GM23338 (cell line): ENCODE results near the gene PRSS36. TPM values are rescaled to one million over a fixed set of nuclear protein-coding genes. Genes with fewer than 3 reads are reported as not detected.

Experiments
- ATAC-seq: fragments of 200-7000 bp; cut with Tn5 transposase; 3 replicates; pipeline ENCODE4 v1.9.1; 2020
- DNase-seq: peaks from one replicate; pipeline ENCODE4 v3.0.0-alpha.2; 2015; ENCODE audit warnings: low spot score
- H2AFZ ChIP-seq: fragments of 200-600 bp; sonication (generic); 2 replicates; pipeline ENCODE4 v1.8.0; 2016; ENCODE audit warnings: antibody characterized with exemption, mild to moderate bottlenecking, moderate library complexity
- H3F3A ChIP-seq: fragments of 200-600 bp; sonication (generic); replicated peaks from 2 replicates; pipeline ENCODE4 v1.8.0; 2017; ENCODE audit warnings: antibody characterized with exemption, mixed run types, low read depth
- H3K27ac ChIP-seq: fragments of 200-600 bp; sonication (generic); 2 replicates; pipeline ENCODE4 v1.6.1; 2016; ENCODE audit warnings: low read depth
- H3K27me3 ChIP-seq: fragments of 200-600 bp; sonication (generic); 2 replicates; pipeline ENCODE4 v1.8.0; 2016; ENCODE audit warnings: mild to moderate bottlenecking, mixed run types, moderate library complexity; ENCODE audit not compliant: insufficient read depth
- H3K36me3 ChIP-seq: fragments of 200-600 bp; sonication (generic); 2 replicates; pipeline ENCODE4 v1.8.0; 2016; ENCODE audit warnings: mild to moderate bottlenecking; ENCODE audit not compliant: insufficient read depth
- H3K4me1 ChIP-seq: fragments of 200-600 bp; sonication (generic); 2 replicates; pipeline ENCODE4 v1.8.0; 2016; ENCODE audit warnings: mild to moderate bottlenecking, moderate library complexity; ENCODE audit not compliant: insufficient read depth
- H3K4me2 ChIP-seq: fragments of 200-600 bp; sonication (generic); 2 replicates; pipeline ENCODE4 v1.7.1; 2017; ENCODE audit warnings: mixed run types
- H3K4me3 ChIP-seq: fragments of 200-600 bp; sonication (generic); 2 replicates; pipeline ENCODE4 v1.6.1; 2016; ENCODE audit warnings: mixed run types
- H3K79me2 ChIP-seq: fragments of 200-600 bp; sonication (generic); replicated peaks from 2 replicates; pipeline ENCODE4 v1.8.0; 2017; ENCODE audit warnings: mild to moderate bottlenecking; ENCODE audit not compliant: insufficient read depth
- H3K9me2 ChIP-seq: fragments of 200-600 bp; sonication (generic); 2 replicates; pipeline ENCODE4 v1.8.0; 2017; ENCODE audit not compliant: insufficient read depth
- H4K20me1 ChIP-seq: fragments of 200-600 bp; sonication (generic); replicated peaks from 2 replicates; pipeline ENCODE4 v1.8.0; 2017; ENCODE audit warnings: mild to moderate bottlenecking; ENCODE audit not compliant: insufficient read depth
- H3K27ac Mint-ChIP-seq: 2 replicates; pipeline ENCODE4 v1.8.0; 2020; ENCODE audit warnings: inconsistent platforms, mild to moderate bottlenecking, moderate library complexity, mixed read lengths
- H3K27me3 Mint-ChIP-seq: 3 replicates; pipeline ENCODE4 v1.8.0; 2022; ENCODE audit warnings: low read depth, mild to moderate bottlenecking, moderate library complexity, mixed read lengths, inconsistent platforms; ENCODE audit not compliant: insufficient read depth, poor library complexity
- H3K36me3 Mint-ChIP-seq: 3 replicates; pipeline ENCODE4 v1.8.0; 2021; ENCODE audit warnings: low read depth, mild to moderate bottlenecking, inconsistent platforms, moderate library complexity, mixed read lengths
- H3K4me1 Mint-ChIP-seq: 3 replicates; pipeline ENCODE4 v1.8.0; 2020; ENCODE audit warnings: mild to moderate bottlenecking, inconsistent platforms, mixed read lengths
- H3K4me3 Mint-ChIP-seq: 3 replicates; pipeline ENCODE4 v1.8.0; 2021; ENCODE audit warnings: moderate library complexity, mild to moderate bottlenecking, inconsistent platforms, mixed read lengths
- H3K9me3 Mint-ChIP-seq: 3 replicates; pipeline ENCODE4 v1.8.0; 2020; ENCODE audit warnings: moderate library complexity, mild to moderate bottlenecking, inconsistent platforms, mixed read lengths
- EZH2 ChIP-seq: fragments of 200-600 bp; sonication (generic); IDR thresholded peaks from one replicate; pipeline ENCODE4 v1.8.0; 2017; ENCODE audit warnings: antibody characterized with exemption, mild to moderate bottlenecking, low read depth; ENCODE audit not compliant: unreplicated experiment
- EZH2phosphoT487 ChIP-seq: fragments of 200-600 bp; sonication (generic); IDR thresholded peaks from one replicate; pipeline ENCODE4 v1.8.1; 2018; ENCODE audit warnings: antibody characterized with exemption; ENCODE audit not compliant: unreplicated experiment
- NANOG ChIP-seq: IDR thresholded peaks from 2 replicates; pipeline ENCODE4 v1.6.1; 2016; ENCODE audit warnings: antibody characterized with exemption, borderline replicate concordance
- POLR2AphosphoS5 ChIP-seq: IDR thresholded peaks from 2 replicates; pipeline ENCODE4 v1.6.1; 2016; ENCODE audit warnings: antibody characterized with exemption, low read depth
- polyA plus RNA-seq: library from polyadenylated mRNA; unstranded; fragments of >200 nt; fragmentation: Nextera tagmentation; extraction: Ambion mirVana; gene quantifications from 2 replicates; pipeline ENCODE4 v1.2.1, GENCODE V29; 2016
- total RNA-seq: library from RNA; depleted of rRNA; stranded (reverse); fragments of >200 nt; shearing (Covaris generic); gene quantifications from 2 replicates; pipeline ENCODE4 v1.2.3, GENCODE V29; 2014
- TF ChIP-seq, protein P1 (sequence below), 2 experiments: fragments of 200-600 bp in 1 of 2; sonication (generic) in 1 of 2; conservative IDR thresholded peaks; 2 replicates each; pipeline versions ENCODE4 v1.5.1 to v1.6.1; 2016 to 2017; ENCODE audit warnings: antibody characterized with exemption in 2 of 2, low read depth in 2 of 2, mild to moderate bottlenecking in 2 of 2, moderate library complexity in 1 of 2
- TF ChIP-seq, protein P2 (sequence below): fragments of 250-450 bp; sonication (Bioruptor Pico); IDR thresholded peaks from 2 replicates; pipeline ENCODE4 v1.5.0; 2020; ENCODE audit warnings: mild to moderate bottlenecking, moderate library complexity
- TF ChIP-seq, protein P3 (sequence below): IDR thresholded peaks from one replicate; pipeline ENCODE4 v1.6.1; 2018; ENCODE audit warnings: antibody characterized with exemption; ENCODE audit not compliant: unreplicated experiment
- TF ChIP-seq, protein P4 (sequence below): IDR thresholded peaks from 2 replicates; pipeline ENCODE4 v1.6.1; 2016; ENCODE audit warnings: antibody characterized with exemption

The PRSS36 gene
- total and polyA plus RNA-seq, 2 experiments from 2014 or later: 0.91 to 1.4 TPM

DNA sequence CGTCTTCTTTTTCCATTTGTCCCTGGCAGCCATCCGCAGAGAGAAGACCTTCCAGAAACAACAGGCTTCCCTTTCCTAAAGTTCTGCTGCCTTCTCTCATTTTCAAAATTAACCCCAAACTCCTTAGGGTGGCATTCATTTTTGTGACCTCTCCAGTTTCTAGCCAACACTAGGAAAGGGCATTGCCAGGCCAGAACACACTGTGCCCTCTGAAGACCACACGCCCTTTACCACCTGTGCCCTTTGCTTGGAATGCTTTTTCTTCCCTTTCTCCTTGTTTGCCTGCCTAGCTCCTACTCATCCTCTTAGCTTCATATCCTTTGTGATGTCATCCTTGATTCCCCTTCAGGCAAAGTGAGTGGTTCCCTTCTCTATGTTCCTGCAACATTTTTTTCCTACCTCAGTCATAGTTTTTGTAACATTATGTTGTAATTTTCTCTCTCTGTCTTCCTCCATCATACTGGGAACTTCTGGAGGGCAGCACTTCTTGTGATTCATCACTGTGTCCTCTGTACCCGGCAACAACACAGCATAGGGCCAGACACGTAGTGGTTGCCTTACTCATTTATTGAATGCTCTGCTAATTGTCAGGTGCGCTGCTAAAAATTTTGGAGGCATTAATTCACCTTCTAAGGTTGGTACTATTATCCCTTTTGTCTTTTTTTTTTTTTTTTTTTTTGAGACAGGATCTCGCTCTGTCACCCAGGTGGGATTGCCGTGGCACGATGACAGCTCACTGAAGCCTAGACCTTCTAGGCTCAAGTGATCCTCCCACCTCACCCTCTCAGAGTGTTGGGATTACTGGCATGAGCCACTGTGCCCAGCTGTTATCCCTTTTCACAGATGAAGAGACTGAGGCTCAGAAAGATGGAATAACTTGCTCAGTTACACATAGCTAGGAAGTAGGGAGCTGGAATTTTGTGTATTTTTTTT lies 31.4 kb downstream of the PRSS36 start (continued):
- TF ChIP-seq, protein P1, sequence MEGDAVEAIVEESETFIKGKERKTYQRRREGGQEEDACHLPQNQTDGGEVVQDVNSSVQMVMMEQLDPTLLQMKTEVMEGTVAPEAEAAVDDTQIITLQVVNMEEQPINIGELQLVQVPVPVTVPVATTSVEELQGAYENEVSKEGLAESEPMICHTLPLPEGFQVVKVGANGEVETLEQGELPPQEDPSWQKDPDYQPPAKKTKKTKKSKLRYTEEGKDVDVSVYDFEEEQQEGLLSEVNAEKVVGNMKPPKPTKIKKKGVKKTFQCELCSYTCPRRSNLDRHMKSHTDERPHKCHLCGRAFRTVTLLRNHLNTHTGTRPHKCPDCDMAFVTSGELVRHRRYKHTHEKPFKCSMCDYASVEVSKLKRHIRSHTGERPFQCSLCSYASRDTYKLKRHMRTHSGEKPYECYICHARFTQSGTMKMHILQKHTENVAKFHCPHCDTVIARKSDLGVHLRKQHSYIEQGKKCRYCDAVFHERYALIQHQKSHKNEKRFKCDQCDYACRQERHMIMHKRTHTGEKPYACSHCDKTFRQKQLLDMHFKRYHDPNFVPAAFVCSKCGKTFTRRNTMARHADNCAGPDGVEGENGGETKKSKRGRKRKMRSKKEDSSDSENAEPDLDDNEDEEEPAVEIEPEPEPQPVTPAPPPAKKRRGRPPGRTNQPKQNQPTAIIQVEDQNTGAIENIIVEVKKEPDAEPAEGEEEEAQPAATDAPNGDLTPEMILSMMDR (conservative IDR thresholded peaks at IDR 0.05; ENCODE audit: low read depth in 2 of 2): no peak

DNA sequence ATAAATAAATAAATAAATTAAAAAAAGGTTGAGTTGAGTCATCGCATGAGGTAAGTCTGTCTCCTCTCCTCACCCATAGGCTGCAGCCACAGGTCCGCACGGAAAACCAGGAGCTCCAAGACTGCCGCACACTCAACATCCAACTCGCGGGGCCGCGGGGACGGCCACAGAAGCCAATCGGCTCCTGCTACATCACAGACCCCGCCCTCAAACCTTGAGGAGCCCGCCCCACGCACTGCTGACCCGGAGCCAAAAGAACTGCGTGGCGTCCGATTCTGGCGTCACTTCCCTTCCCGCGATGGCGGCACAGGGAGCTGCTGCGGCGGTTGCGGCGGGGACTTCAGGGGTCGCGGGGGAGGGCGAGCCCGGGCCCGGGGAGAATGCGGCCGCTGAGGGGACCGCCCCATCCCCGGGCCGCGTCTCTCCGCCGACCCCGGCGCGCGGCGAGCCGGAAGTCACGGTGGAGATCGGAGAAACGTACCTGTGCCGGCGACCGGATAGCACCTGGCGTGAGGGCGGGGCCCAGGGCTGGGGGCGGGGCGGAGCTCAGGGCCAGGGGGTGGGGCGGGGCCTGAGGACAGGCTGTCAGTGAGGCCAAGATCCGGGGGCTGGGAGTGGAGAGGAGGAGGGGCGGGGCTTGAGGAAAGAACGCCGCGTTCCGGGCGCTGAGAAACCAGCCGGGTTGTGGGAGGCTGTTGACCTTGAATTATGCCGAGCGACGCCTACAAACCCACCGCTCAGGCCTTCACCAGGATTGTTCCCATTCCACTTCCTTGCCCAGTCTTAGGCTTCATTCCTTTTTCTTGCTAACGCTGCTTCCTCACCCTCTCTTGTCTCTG lies 32.3 kb downstream of the PRSS36 start, which contains the start of gene KAT8:
TSS of gene KAT8 (plus strand) at position 281 of the 839 bp plus-strand sequence. CDS start at position 299, 18 bp downstream.
- Mint-ChIP-seq H3K27me3 (peaks cover 14% of the 10 kb centered on the region), H3K4me1 (peaks cover 8% of the 10 kb centered on the region), H3K4me3 (peak within 1 kb of the TSS; percentile 89), H3K9me3 (peaks cover 2% of the 10 kb centered on the region; the same call in 1 of the 3 replicates), H3K27ac (peak within 1 kb of the TSS; percentile 81), H3K36me3 (peaks cover 55% of the 10 kb centered on the region)
- H3K4me2 ChIP-seq: peak within 1 kb of the TSS; percentile 100
- H2AFZ ChIP-seq: no peak within 1 kb of the TSS
- H3K4me3 ChIP-seq: peak within 1 kb of the TSS; percentile 93
- H3K27ac ChIP-seq: peak within 1 kb of the TSS; percentile 87
- peaks cover 15% of the 10 kb centered on the region for H4K20me1 ChIP-seq
- no peaks in the 10 kb centered on the region for H3K27me3 ChIP-seq
- ATAC-seq: peak; percentile 96
- H3F3A ChIP-seq: peaks cover 20% of the 10 kb centered on the region; the same call in 1 of the 2 replicates
- no peaks in the 10 kb centered on the region for H3K9me2 ChIP-seq
- DNase-seq: peak; percentile 100
- H3K79me2 ChIP-seq: peaks cover 21% of the 10 kb centered on the region
- peaks cover 25% of the 10 kb centered on the region for H3K36me3 ChIP-seq
- peaks cover 7% of the 10 kb centered on the region for H3K4me1 ChIP-seq
- TF ChIP-seq POLR2AphosphoS5 (peak; percentile 89), NANOG (no peak), EZH2 (no peak), EZH2phosphoT487 (no peak)
- TF ChIP-seq, protein P2, sequence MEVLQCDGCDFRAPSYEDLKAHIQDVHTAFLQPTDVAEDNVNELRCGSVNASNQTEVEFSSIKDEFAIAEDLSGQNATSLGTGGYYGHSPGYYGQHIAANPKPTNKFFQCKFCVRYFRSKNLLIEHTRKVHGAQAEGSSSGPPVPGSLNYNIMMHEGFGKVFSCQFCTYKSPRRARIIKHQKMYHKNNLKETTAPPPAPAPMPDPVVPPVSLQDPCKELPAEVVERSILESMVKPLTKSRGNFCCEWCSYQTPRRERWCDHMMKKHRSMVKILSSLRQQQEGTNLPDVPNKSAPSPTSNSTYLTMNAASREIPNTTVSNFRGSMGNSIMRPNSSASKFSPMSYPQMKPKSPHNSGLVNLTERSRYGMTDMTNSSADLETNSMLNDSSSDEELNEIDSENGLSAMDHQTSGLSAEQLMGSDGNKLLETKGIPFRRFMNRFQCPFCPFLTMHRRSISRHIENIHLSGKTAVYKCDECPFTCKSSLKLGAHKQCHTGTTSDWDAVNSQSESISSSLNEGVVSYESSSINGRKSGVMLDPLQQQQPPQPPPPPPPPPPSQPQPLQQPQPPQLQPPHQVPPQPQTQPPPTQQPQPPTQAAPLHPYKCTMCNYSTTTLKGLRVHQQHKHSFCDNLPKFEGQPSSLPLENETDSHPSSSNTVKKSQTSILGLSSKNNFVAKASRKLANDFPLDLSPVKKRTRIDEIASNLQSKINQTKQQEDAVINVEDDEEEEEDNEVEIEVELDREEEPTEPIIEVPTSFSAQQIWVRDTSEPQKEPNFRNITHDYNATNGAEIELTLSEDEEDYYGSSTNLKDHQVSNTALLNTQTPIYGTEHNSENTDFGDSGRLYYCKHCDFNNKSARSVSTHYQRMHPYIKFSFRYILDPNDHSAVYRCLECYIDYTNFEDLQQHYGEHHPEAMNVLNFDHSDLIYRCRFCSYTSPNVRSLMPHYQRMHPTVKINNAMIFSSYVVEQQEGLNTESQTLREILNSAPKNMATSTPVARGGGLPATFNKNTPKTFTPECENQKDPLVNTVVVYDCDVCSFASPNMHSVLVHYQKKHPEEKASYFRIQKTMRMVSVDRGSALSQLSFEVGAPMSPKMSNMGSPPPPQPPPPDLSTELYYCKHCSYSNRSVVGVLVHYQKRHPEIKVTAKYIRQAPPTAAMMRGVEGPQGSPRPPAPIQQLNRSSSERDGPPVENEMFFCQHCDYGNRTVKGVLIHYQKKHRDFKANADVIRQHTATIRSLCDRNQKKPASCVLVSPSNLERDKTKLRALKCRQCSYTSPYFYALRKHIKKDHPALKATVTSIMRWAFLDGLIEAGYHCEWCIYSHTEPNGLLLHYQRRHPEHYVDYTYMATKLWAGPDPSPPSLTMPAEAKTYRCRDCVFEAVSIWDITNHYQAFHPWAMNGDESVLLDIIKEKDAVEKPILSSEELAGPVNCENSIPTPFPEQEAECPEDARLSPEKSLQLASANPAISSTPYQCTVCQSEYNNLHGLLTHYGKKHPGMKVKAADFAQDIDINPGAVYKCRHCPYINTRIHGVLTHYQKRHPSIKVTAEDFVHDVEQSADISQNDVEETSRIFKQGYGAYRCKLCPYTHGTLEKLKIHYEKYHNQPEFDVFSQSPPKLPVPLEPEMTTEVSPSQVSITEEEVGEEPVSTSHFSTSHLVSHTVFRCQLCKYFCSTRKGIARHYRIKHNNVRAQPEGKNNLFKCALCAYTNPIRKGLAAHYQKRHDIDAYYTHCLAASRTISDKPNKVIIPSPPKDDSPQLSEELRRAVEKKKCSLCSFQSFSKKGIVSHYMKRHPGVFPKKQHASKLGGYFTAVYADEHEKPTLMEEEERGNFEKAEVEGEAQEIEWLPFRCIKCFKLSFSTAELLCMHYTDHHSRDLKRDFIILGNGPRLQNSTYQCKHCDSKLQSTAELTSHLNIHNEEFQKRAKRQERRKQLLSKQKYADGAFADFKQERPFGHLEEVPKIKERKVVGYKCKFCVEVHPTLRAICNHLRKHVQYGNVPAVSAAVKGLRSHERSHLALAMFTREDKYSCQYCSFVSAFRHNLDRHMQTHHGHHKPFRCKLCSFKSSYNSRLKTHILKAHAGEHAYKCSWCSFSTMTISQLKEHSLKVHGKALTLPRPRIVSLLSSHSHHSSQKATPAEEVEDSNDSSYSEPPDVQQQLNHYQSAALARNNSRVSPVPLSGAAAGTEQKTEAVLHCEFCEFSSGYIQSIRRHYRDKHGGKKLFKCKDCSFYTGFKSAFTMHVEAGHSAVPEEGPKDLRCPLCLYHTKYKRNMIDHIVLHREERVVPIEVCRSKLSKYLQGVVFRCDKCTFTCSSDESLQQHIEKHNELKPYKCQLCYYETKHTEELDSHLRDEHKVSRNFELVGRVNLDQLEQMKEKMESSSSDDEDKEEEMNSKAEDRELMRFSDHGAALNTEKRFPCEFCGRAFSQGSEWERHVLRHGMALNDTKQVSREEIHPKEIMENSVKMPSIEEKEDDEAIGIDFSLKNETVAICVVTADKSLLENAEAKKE: no peak
- TF ChIP-seq, protein P3, sequence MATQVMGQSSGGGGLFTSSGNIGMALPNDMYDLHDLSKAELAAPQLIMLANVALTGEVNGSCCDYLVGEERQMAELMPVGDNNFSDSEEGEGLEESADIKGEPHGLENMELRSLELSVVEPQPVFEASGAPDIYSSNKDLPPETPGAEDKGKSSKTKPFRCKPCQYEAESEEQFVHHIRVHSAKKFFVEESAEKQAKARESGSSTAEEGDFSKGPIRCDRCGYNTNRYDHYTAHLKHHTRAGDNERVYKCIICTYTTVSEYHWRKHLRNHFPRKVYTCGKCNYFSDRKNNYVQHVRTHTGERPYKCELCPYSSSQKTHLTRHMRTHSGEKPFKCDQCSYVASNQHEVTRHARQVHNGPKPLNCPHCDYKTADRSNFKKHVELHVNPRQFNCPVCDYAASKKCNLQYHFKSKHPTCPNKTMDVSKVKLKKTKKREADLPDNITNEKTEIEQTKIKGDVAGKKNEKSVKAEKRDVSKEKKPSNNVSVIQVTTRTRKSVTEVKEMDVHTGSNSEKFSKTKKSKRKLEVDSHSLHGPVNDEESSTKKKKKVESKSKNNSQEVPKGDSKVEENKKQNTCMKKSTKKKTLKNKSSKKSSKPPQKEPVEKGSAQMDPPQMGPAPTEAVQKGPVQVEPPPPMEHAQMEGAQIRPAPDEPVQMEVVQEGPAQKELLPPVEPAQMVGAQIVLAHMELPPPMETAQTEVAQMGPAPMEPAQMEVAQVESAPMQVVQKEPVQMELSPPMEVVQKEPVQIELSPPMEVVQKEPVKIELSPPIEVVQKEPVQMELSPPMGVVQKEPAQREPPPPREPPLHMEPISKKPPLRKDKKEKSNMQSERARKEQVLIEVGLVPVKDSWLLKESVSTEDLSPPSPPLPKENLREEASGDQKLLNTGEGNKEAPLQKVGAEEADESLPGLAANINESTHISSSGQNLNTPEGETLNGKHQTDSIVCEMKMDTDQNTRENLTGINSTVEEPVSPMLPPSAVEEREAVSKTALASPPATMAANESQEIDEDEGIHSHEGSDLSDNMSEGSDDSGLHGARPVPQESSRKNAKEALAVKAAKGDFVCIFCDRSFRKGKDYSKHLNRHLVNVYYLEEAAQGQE: no peak
- TF ChIP-seq, protein P4, sequence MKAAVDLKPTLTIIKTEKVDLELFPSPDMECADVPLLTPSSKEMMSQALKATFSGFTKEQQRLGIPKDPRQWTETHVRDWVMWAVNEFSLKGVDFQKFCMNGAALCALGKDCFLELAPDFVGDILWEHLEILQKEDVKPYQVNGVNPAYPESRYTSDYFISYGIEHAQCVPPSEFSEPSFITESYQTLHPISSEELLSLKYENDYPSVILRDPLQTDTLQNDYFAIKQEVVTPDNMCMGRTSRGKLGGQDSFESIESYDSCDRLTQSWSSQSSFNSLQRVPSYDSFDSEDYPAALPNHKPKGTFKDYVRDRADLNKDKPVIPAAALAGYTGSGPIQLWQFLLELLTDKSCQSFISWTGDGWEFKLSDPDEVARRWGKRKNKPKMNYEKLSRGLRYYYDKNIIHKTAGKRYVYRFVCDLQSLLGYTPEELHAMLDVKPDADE: peak; percentile 91
